CD8-positive, alpha-beta memory T cell (primary cell): ENCODE results near the gene ADD3. TPM values are rescaled to one million over a fixed set of nuclear protein-coding genes. Genes with fewer than 3 reads are reported as not detected.

Source experiments
- CTCF ChIA-PET: fragments of 350-600 bp; sonication (Branson Sonifier 250); formaldehyde crosslinking; loops from one replicate; lab custom pipeline; 2021; ENCODE audit warnings: antibody characterized with exemption; lab: Charles Lee
- POLR2A ChIA-PET: fragments of 350-600 bp; sonication (Branson Sonifier 250); formaldehyde crosslinking; loops from one replicate; lab custom pipeline; 2021; ENCODE audit warnings: antibody characterized with exemption; lab: Charles Lee
- DNase-seq, 5 donors: peaks; one replicate each; pipeline versions ENCODE4 v3.0.0 to v3.0.0-alpha.2; 2020 to 2022; ENCODE audit warnings: mixed read lengths in 1 of 5
- H3K27ac ChIP-seq: one replicate; pipeline ENCODE4 v1.7.0; 2013; ENCODE audit warnings: low read depth, mild to moderate bottlenecking, low read length, moderate library complexity
- H3K27me3 ChIP-seq: 2 replicates; pipeline ENCODE4 v1.7.0; 2013; ENCODE audit warnings: low read length, mild to moderate bottlenecking; ENCODE audit not compliant: insufficient read depth, poor library complexity, severe bottlenecking
- H3K36me3 ChIP-seq: 2 replicates; pipeline ENCODE4 v1.7.0; 2013; ENCODE audit warnings: mild to moderate bottlenecking, low read length, moderate library complexity; ENCODE audit not compliant: insufficient read depth
- H3K4me1 ChIP-seq: 2 replicates; pipeline ENCODE4 v1.7.0; 2013; ENCODE audit warnings: mild to moderate bottlenecking, low read length, moderate library complexity; ENCODE audit not compliant: insufficient read depth
- H3K4me3 ChIP-seq: 2 replicates; pipeline ENCODE4 v1.7.0; 2013; ENCODE audit warnings: mild to moderate bottlenecking, low read length
- H3K9me3 ChIP-seq: 2 replicates; pipeline ENCODE4 v1.7.0; 2013; ENCODE audit warnings: mild to moderate bottlenecking, low read length
- H3K27ac Mint-ChIP-seq, 8 donors: one replicate each; pipeline ENCODE4 v1.8.0; 2020 to 2021; ENCODE audit warnings: mixed read lengths in 8 of 8, mild to moderate bottlenecking in 6 of 8, inconsistent platforms in 3 of 8, moderate library complexity in 3 of 8
- H3K27me3 Mint-ChIP-seq, 2 donors: one replicate each; pipeline ENCODE4 v1.8.0; 2020 to 2021; ENCODE audit warnings: mixed read lengths in 2 of 2, mild to moderate bottlenecking in 1 of 2, moderate library complexity in 1 of 2
- H3K36me3 Mint-ChIP-seq, 3 donors: one replicate each; pipeline ENCODE4 v1.8.0; 2020 to 2021; ENCODE audit warnings: mixed read lengths in 3 of 3, inconsistent platforms in 1 of 3, mild to moderate bottlenecking in 1 of 3
- H3K4me1 Mint-ChIP-seq, 3 donors: one replicate each; pipeline ENCODE4 v1.8.0; 2020 to 2021; ENCODE audit warnings: mixed read lengths in 3 of 3, inconsistent platforms in 1 of 3, mild to moderate bottlenecking in 1 of 3
- H3K4me3 Mint-ChIP-seq, 7 donors: one replicate each; pipeline ENCODE4 v1.8.0; 2020 to 2021; ENCODE audit warnings: mixed read lengths in 7 of 7, mild to moderate bottlenecking in 6 of 7, moderate library complexity in 4 of 7, inconsistent platforms in 2 of 7
- H3K9me3 Mint-ChIP-seq, 5 donors: one replicate each; pipeline ENCODE4 v1.8.0; 2020 to 2022; ENCODE audit warnings: mixed read lengths in 5 of 5, mild to moderate bottlenecking in 3 of 5, moderate library complexity in 2 of 5, inconsistent platforms in 1 of 5
- polyA plus RNA-seq: library from polyadenylated mRNA; unstranded; fragments of 300-500 nt; fragmentation: Illumina TruSeq; gene quantifications from one replicate; pipeline ENCODE4 v1.2.3, GENCODE V29; 2021
- total RNA-seq, 2 experiments: library from RNA; stranded (reverse); gene quantifications; one replicate each; pipeline ENCODE4 v1.2.3, GENCODE V29; 2021

Gene ADD3
- total and polyA plus RNA-seq, 3 experiments from 2014 or later: 39.4 to 378 (median 50.3) TPM

GRCh38 chr10:109963439-109963838 is 44.3 kb upstream of the ADD3 start:
- H3K4me1 ChIP-seq: no peaks in the 10 kb centered on the region
- ChIA-PET POLR2A (no interaction called here), CTCF (no interaction called here)
- no peak for DNase-seq
- no peak overlapping the region for H3K4me3 ChIP-seq
- H3K4me1 Mint-ChIP-seq: no peaks in the 10 kb centered on the region
- no peak overlapping the region for H3K4me3 Mint-ChIP-seq
- no peak overlapping the region for H3K27ac Mint-ChIP-seq
- H3K27ac ChIP-seq: no peak overlapping the region
- no peaks in the 10 kb centered on the region for H3K27me3 ChIP-seq
- H3K36me3 ChIP-seq: no peaks in the 10 kb centered on the region
- no peaks in the 10 kb centered on the region for H3K9me3 Mint-ChIP-seq
- no peaks in the 10 kb centered on the region for H3K9me3 ChIP-seq
- H3K27me3 Mint-ChIP-seq: no peaks in the 10 kb centered on the region
- no peaks in the 10 kb centered on the region for H3K36me3 Mint-ChIP-seq

GRCh38 chr10:109964318-109964717 is 43.5 kb upstream of the ADD3 start:
- POLR2A ChIA-PET: no interaction called here

DNA sequence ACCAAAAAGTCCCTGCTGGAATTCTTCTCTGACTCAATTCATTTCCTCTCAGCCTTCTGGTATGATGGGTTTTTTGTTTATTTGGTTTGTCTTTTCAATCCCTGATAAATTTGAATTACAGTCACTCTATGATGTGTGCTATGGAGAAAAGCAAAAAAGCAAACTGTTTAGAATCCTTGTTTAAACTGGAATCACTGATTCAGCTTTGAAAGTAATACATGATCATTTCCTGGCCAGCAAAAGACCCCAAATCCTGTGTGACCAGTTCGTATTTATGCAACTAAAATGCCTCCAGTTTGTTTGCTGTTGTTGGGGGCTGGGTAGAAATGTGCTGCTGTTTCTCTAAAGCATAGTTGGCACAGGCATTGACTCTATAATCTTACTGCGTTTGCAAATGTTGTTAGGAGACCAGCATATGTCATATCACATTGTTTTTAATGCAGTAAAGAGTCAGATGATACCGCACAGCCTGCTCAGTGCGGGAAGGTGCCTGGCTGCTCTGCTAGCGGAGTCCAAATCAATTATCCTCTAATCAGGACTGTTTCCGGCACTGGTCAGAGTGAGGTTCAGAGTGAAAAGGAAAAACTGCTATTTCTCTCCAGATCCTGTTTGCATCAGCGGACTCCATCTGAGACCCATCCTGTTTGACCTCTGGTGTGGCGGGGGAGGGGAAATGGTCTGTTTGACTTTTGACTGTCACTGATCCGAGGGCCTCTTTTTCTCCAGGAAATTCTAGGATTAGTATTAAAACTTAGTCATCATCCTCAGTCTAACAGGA is 40.6 kb upstream of the ADD3 start:
- Mint-ChIP-seq H3K27me3 (peaks cover 4 to 9% of the 10 kb centered on the region in 2 donors), H3K4me3 (no peak overlapping the region), H3K4me1 (no peaks in the 10 kb centered on the region), H3K27ac (peak overlapping the region in 1 of 8 donors; percentile 85), H3K9me3 (no peaks in the 10 kb centered on the region), H3K36me3 (no peaks in the 10 kb centered on the region)
- H3K27ac ChIP-seq: no peak overlapping the region
- ChIA-PET POLR2A (no interaction called here), CTCF (no interaction called here)
- no peaks in the 10 kb centered on the region for H3K4me1 ChIP-seq
- no peaks in the 10 kb centered on the region for H3K36me3 ChIP-seq
- no peaks in the 10 kb centered on the region for H3K9me3 ChIP-seq
- DNase-seq: no peak
- no peaks in the 10 kb centered on the region for H3K27me3 ChIP-seq
- H3K4me3 ChIP-seq: no peak overlapping the region

More at GRCh38 chr10:109964318-109964717, 43.5 kb upstream of the ADD3 start:
- Histone ChIP-seq H3K36me3 (no peaks in the 10 kb centered on the region), H3K27me3 (no peaks in the 10 kb centered on the region), H3K4me3 (no peak overlapping the region), H3K9me3 (no peaks in the 10 kb centered on the region), H3K27ac (no peak overlapping the region), H3K4me1 (no peaks in the 10 kb centered on the region)
- H3K36me3 Mint-ChIP-seq: no peaks in the 10 kb centered on the region
- H3K27ac Mint-ChIP-seq: no peak overlapping the region
- no peak for DNase-seq
- H3K4me1 Mint-ChIP-seq: no peaks in the 10 kb centered on the region
- H3K27me3 Mint-ChIP-seq: peaks cover 0 to 6% of the 10 kb centered on the region in 2 donors
- CTCF ChIA-PET: interaction anchor here (1.5 kb wide), 1 partner anchor 80 kb away, joined by 4 read pairs; no protein-coding TSS in a partner anchor
- H3K9me3 Mint-ChIP-seq: no peaks in the 10 kb centered on the region
- no peak overlapping the region for H3K4me3 Mint-ChIP-seq

DNA sequence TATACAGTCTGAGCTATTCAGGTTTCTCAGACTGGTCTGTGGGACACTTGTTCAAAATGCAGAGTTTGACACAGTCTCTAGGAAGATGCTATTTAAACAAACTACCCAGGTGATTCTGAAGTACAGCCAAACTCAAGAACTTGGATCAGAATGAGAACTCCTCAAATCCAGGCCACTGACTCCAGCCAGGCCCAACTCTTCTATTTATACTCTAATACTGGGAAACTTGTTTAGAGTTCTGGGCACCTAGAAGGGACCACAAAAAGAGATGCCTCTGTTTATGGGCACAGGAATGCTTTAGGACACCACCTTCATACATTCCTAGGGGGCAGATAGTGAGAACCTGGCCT is 40.1 kb upstream of the ADD3 start:
- POLR2A ChIA-PET: no interaction called here
- CTCF ChIA-PET: interaction anchor here (1.3 kb wide), 1 partner anchor 57 kb away, joined by 3 read pairs; no protein-coding TSS in a partner anchor
- no peaks in the 10 kb centered on the region for H3K9me3 ChIP-seq

DNA sequence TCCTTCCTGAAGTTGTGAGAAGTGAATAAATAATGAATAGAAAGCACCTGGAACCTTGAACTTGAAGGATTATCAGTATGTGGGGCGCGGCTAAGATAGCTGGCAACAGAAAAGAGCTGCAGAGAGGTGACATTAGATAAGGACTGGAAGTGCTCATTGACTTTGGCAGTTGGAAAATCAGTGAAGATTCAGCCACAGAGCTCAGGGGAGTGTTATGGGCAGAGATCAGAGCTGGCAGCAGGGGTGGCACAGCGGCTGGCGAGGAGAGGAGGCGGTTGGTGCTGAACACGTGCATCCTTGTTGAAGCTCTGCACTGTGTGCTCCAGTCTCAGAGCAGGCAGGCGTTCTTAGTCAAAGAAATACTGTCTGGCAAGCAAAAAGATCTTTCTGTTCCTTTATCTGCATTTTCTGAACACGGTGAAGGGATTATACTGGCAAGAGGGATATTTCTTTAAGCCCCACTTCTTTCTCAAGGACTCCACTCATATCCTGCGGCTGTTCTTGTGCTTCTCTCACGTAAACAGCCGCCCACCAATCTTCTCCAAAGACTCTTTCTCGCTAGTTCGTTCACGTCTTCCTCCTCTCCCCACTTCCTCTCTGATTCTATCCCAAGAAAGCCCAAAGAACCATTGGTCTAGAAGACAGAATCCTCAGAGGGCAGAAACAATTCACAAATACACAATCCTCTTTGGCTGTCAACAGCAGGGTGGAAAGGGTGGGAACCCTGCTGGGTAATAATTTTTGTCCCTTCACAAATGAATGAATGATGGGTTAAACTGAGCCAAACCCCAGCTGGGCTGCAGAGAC is 38.6 kb upstream of the ADD3 start:
- no peak overlapping the region for H3K4me3 Mint-ChIP-seq
- Histone ChIP-seq H3K9me3 (no peaks in the 10 kb centered on the region), H3K4me3 (no peak overlapping the region), H3K27ac (no peak overlapping the region), H3K4me1 (no peaks in the 10 kb centered on the region), H3K36me3 (no peaks in the 10 kb centered on the region), H3K27me3 (no peaks in the 10 kb centered on the region)
- peaks cover 4 to 9% of the 10 kb centered on the region in 2 donors for H3K27me3 Mint-ChIP-seq
- POLR2A ChIA-PET: no interaction called here
- CTCF ChIA-PET: interaction anchor here (1.3 to 1.4 kb wide), 2 partner anchors 59 to 85 kb away, joined by 3 to 4 read pairs; no protein-coding TSS in a partner anchor
- no peaks in the 10 kb centered on the region for H3K36me3 Mint-ChIP-seq
- H3K9me3 Mint-ChIP-seq: no peaks in the 10 kb centered on the region
- no peaks in the 10 kb centered on the region for H3K4me1 Mint-ChIP-seq
- no peak overlapping the region for H3K27ac Mint-ChIP-seq
- DNase-seq: no peak

More for the DNA sequence above, 40.1 kb upstream of the ADD3 start:
- Histone ChIP-seq H3K27me3 (no peaks in the 10 kb centered on the region), H3K4me1 (no peaks in the 10 kb centered on the region), H3K27ac (no peak overlapping the region), H3K4me3 (no peak overlapping the region), H3K36me3 (no peaks in the 10 kb centered on the region)
- Mint-ChIP-seq H3K4me3 (no peak overlapping the region), H3K9me3 (no peaks in the 10 kb centered on the region), H3K4me1 (no peaks in the 10 kb centered on the region), H3K27me3 (peaks cover 4 to 9% of the 10 kb centered on the region in 2 donors), H3K27ac (no peak overlapping the region), H3K36me3 (no peaks in the 10 kb centered on the region)
- DNase-seq: no peak

DNA sequence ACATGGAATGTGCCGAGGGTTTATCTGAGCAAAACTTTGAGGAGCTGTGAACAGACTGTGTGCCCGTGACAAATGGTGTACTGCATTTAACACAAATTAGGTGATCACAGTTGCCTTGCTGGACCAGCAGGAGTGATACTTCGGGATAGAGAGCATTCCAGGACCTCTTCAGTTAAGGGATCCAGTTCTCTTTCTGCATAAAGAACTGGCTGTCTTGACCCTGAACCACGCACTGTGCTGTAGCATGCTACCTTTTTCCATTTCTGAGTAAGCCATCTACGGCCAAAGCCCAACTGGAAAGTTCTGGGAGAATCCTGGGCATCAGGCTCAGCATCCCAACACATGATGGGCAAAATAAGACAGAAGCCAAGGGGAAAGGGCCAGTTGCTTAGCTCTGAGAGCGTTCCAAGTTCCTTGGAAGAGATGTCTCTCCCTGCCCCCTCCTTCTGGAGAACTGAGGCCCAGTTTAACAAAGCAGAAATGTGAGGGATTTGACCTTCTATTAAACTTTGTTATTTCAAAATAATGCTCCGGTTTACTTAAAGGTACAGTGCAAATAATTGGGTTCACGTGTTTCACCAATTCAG is 37.9 kb upstream of the ADD3 start:
- no peak overlapping the region for H3K27ac Mint-ChIP-seq
- Histone ChIP-seq H3K9me3 (no peaks in the 10 kb centered on the region), H3K4me3 (no peak overlapping the region), H3K36me3 (no peaks in the 10 kb centered on the region), H3K27me3 (no peaks in the 10 kb centered on the region), H3K4me1 (no peaks in the 10 kb centered on the region), H3K27ac (no peak overlapping the region)
- no peaks in the 10 kb centered on the region for H3K9me3 Mint-ChIP-seq
- ChIA-PET CTCF (interaction anchor here (1.3 kb wide), 1 partner anchor 10 kb away, joined by 3 read pairs; no protein-coding TSS in a partner anchor), POLR2A (no interaction called here)
- no peak for DNase-seq
- H3K4me3 Mint-ChIP-seq: no peak overlapping the region
- no peaks in the 10 kb centered on the region for H3K36me3 Mint-ChIP-seq
- H3K4me1 Mint-ChIP-seq: no peaks in the 10 kb centered on the region
- H3K27me3 Mint-ChIP-seq: peaks cover 4 to 9% of the 10 kb centered on the region in 2 donors

- H3K36me3 ChIP-seq: no peaks in the 10 kb centered on the region
- H3K4me3 Mint-ChIP-seq: no peak overlapping the region
- ChIA-PET POLR2A (no interaction called here), CTCF (interaction anchor here (0.6 kb wide), 1 partner anchor 87 kb away, joined by 3 read pairs; no protein-coding TSS in a partner anchor)
- H3K27me3 Mint-ChIP-seq: peaks cover 4 to 9% of the 10 kb centered on the region in 2 donors
- H3K4me1 ChIP-seq: no peaks in the 10 kb centered on the region
- H3K36me3 Mint-ChIP-seq: no peaks in the 10 kb centered on the region
- no peaks in the 10 kb centered on the region for H3K9me3 Mint-ChIP-seq
- H3K4me3 ChIP-seq: no peak overlapping the region
- H3K27me3 ChIP-seq: no peaks in the 10 kb centered on the region
- no peak for DNase-seq
- H3K27ac ChIP-seq: no peak overlapping the region
- H3K4me1 Mint-ChIP-seq: no peaks in the 10 kb centered on the region
- no peak overlapping the region for H3K27ac Mint-ChIP-seq
- H3K9me3 ChIP-seq: no peaks in the 10 kb centered on the region
Observed at GRCh38 chr10:109971634-109972033, 36.1 kb upstream of the ADD3 start.
